T-cell (primary cell): ENCODE measurements around the gene LUZP2. TPM values are rescaled to one million over a fixed set of nuclear protein-coding genes. Genes with fewer than 3 reads are reported as not detected.

ENCODE experiments used
- ATAC-seq, 4 experiments: fragments of 200-7000 bp in 3 of 4; fragments of 150-1000 bp in 1 of 4; cut with Tn5 transposase; replicated peaks in 1 of 4; 1 replicate in 3 of 4; 2 replicates in 1 of 4; pipeline ENCODE4 v1.10.0; 2021; ENCODE audit warnings: moderate library complexity in 3 of 4, mild to moderate bottlenecking in 2 of 4, moderate number of reproducible peaks in 1 of 4
- CTCF ChIA-PET, 2 donors: fragments of 300-600 bp; sonication (Branson Sonifier 250); formaldehyde crosslinking; loops; one replicate each; lab custom pipeline; 2022; ENCODE audit warnings: antibody characterized with exemption in 2 of 2; lab: Charles Lee
- POLR2A ChIA-PET, 2 donors: fragments of 300-600 bp; sonication (Branson Sonifier 250); formaldehyde crosslinking; loops; one replicate each; lab custom pipeline; 2022; ENCODE audit warnings: antibody characterized with exemption in 2 of 2; lab: Charles Lee
- DNase-seq, 35 experiments: peaks; one replicate each; pipeline versions ENCODE4 v3.0.0 to v3.0.0-alpha.2; 2013 to 2023
- H3K27ac ChIP-seq: one replicate; pipeline ENCODE4 v1.5.1; 2013; ENCODE audit warnings: low read length
- H3K27me3 ChIP-seq, 2 experiments: replicated peaks in 1 of 2; 1 replicate in 1 of 2; 2 replicates in 1 of 2; pipeline versions ENCODE4 v1.6.1 to v1.7.0; 2013; ENCODE audit warnings: low read length in 1 of 2, mixed read lengths in 1 of 2; ENCODE audit not compliant: control insufficient read depth in 2 of 2, insufficient read depth in 2 of 2; ENCODE audit errors: extremely low read depth in 1 of 2
- H3K36me3 ChIP-seq, 2 donors: 1 replicate in 1 of 2; 2 replicates in 1 of 2; pipeline versions ENCODE4 v1.6.1 to v1.7.0; 2013; ENCODE audit warnings: low read length in 1 of 2; ENCODE audit not compliant: control insufficient read depth in 2 of 2, insufficient read depth in 1 of 2; ENCODE audit errors: extremely low read depth in 1 of 2
- H3K4me1 ChIP-seq, 2 experiments: 1 replicate in 1 of 2; 2 replicates in 1 of 2; pipeline versions ENCODE4 v1.6.1 to v1.7.0; 2013; ENCODE audit warnings: low read length in 2 of 2, mixed read lengths in 1 of 2; ENCODE audit not compliant: insufficient read depth in 2 of 2, control insufficient read depth in 1 of 2; ENCODE audit errors: extremely low read depth in 1 of 2
- H3K4me3 ChIP-seq, 2 donors: 1 replicate in 1 of 2; 2 replicates in 1 of 2; pipeline versions ENCODE4 v1.5.1 to v1.7.0; 2013; ENCODE audit warnings: mild to moderate bottlenecking in 2 of 2, low read length in 1 of 2, moderate library complexity in 1 of 2; ENCODE audit not compliant: control insufficient read depth in 1 of 2; ENCODE audit errors: extremely low read depth in 1 of 2
- H3K9me3 ChIP-seq: 2 replicates; pipeline ENCODE4 v1.7.0; 2013
- H3K27ac Mint-ChIP-seq, 2 donors: one replicate each; pipeline ENCODE4 v1.8.0; 2020 to 2021; ENCODE audit warnings: mild to moderate bottlenecking in 2 of 2, mixed read lengths in 2 of 2
- H3K27me3 Mint-ChIP-seq, 2 donors: one replicate each; pipeline ENCODE4 v1.8.0; 2021 to 2022; ENCODE audit warnings: mixed read lengths in 2 of 2
- H3K36me3 Mint-ChIP-seq: one replicate; pipeline ENCODE4 v1.8.0; 2021; ENCODE audit warnings: mixed read lengths
- H3K4me1 Mint-ChIP-seq, 3 donors: one replicate each; pipeline ENCODE4 v1.8.0; 2020 to 2022; ENCODE audit warnings: mixed read lengths in 3 of 3, mild to moderate bottlenecking in 1 of 3
- H3K4me3 Mint-ChIP-seq, 3 donors: one replicate each; pipeline ENCODE4 v1.8.0; 2020 to 2022; ENCODE audit warnings: mild to moderate bottlenecking in 3 of 3, mixed read lengths in 3 of 3, moderate library complexity in 3 of 3
- H3K9me3 Mint-ChIP-seq, 3 donors: one replicate each; pipeline ENCODE4 v1.8.0; 2020 to 2022; ENCODE audit warnings: mixed read lengths in 3 of 3
- WGBS: methylation state at CpG from one replicate; pipeline ENCODE4 v1.1.5; 2013; ENCODE audit warnings: missing lambda C conversion rate; ENCODE audit not compliant: insufficient coverage; 5-methylcytosine and 5-hydroxymethylcytosine counted together
- total RNA-seq, 35 experiments: library from RNA in 6 of 35; stranded (reverse) in 6 of 35; fragments of 120-200 nt in 1 of 35; gene quantifications; one replicate each; pipeline versions ENCODE4 v1.2.1 to v1.2.4 and lab custom pipeline; 2013 to 2026

The LUZP2 gene
- total RNA-seq, 5 donors from 2014 or later (not counting 1 experiment from before 2014, with no cell fraction given): not detected

DNA sequence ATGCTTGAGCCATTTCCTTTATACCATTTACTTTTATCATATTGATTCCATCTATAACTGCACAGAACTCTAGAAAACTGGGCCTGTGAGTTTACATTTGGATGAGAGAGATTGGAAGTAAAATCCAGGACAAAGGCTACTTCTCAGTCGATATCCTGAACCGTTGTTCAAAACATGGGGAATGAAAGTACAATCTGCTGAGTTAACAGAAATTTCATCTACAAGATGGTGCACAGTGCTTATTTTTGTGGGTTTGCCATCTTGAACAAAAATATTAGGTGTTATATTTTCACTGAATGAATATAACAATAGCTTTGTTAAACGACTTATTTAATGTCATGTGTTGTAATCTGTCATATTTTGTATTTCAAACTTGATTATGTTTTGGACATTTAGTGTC, 622.6 kb downstream of the LUZP2 start:
- no peaks in the 10 kb centered on the region for H3K4me1 Mint-ChIP-seq
- POLR2A ChIA-PET: no interaction called here
- H3K27ac Mint-ChIP-seq: no peak overlapping the region
- no peak overlapping the region for H3K4me3 Mint-ChIP-seq
- CTCF ChIA-PET: no interaction called here
- Histone ChIP-seq H3K4me1 (no peaks in the 10 kb centered on the region), H3K36me3 (no peaks in the 10 kb centered on the region), H3K27ac (no peak overlapping the region), H3K27me3 (no peaks in the 10 kb centered on the region), H3K9me3 (no peaks in the 10 kb centered on the region), H3K4me3 (no peak overlapping the region)
- peaks cover 7 to 22% (median 21%) of the 10 kb centered on the region in 3 donors for H3K9me3 Mint-ChIP-seq
- H3K27me3 Mint-ChIP-seq: no peaks in the 10 kb centered on the region
- no peak for ATAC-seq
- no peaks in the 10 kb centered on the region for H3K36me3 Mint-ChIP-seq
- DNase-seq: no peak
- 92% methylated on average over 2 of the region's 3 CpGs for WGBS
